ENCODE results near the gene SMPD3.
A peak's percentile ranks its signal among the peaks of the same experiment; 100 is the strongest.

Gene SMPD3

DNA sequence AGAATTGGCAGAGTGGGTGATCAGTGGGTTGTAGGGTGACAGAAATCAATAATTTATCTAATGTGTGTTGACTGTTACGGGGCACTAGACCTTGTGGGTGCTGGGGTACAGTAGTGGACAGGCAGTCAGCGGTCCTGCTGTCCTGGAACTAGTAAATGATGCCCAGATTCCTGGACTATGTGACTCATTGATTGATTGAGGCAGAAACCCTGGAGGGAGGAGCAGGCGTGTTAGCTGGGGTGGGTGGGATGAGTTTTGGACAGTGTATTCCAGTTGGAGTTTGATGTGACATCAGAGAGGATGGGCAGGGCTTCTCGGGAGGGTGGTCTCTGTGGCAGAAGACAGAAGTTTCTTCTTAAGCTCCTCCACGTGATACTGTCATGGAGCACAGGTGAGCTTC is 113.1 kb downstream of the SMPD3 start:
- Mint-ChIP-seq H3K27ac (no peak overlapping the region), H3K9me3 (no peaks in the 10 kb centered on the region), H3K4me1 (ENCODE audit: low read depth) (peaks cover 16% of the 10 kb centered on the region), H3K27me3 (ENCODE audit: low read depth) (no peaks in the 10 kb centered on the region), H3K36me3 (ENCODE audit: low read depth) (peaks cover 48% of the 10 kb centered on the region), H3K4me3 (no peak overlapping the region)

DNA sequence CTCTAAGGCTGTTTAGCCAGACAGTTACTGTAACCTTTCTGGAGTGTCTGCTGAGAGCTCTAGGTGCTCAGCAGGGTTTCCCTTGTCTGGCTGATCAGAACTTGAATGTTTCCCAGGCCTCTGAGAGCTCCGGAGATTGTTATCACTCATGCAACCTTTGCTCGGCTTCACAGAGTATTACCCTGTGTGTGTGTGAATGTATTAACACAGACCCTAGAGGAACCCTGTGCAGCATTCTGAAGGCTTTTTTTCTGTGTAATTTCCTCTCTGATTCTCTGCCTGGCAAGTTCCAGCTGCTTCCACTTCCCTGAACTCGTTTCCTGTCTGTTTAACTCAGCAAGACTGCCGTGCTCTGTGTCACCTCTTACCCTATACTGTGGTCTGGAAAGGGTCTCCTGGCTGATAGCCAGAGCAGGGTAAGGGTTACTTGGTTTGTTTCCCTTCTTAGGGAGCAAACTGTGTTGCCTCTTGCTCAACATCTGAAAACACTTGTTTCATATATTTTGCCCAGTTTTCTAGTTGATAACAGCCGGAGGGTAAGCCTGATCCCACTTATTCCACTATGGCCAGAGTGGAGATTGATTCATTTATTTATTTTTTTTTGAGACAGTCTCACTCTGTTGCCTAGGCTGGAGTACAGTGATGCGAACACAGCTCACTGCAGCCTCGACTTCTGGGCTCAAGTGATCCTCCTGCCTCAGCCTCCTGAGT is 115.7 kb downstream of the SMPD3 start:
- peaks cover 25% of the 10 kb centered on the region for H3K4me1 Mint-ChIP-seq (ENCODE audit: low read depth)
- no peaks in the 10 kb centered on the region for H3K27me3 Mint-ChIP-seq (ENCODE audit: low read depth)
- no peaks in the 10 kb centered on the region for H3K9me3 Mint-ChIP-seq
- H3K27ac Mint-ChIP-seq: peak overlapping the region; percentile 73
- H3K4me3 Mint-ChIP-seq: peak overlapping the region; percentile 49
- peaks cover 36% of the 10 kb centered on the region for H3K36me3 Mint-ChIP-seq (ENCODE audit: low read depth)

DNA sequence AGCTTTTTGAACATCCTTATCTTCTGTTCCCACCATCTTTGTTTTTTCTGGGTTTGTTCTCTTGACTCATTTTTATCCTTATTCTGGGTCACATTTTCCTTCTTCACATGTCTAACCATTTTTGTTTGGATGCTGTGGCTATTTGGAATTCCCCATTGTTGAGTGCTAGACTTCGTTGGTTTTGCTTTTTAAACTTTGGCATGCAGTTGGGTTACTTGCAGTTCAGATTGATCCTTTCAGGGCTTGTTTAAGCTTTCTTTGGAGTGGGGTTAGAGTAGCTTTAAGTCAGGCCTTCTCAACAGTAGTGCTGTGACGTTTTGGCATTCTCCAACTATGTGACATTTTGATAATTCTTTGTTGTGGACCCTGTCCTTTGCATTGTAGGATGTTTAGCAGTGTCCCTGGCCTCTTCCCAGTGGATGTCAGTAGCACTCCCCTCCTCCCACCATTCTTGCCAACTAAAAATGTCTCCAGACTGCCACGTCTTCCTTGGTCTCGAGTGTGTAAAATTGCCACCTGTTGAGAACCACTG is 116.4 kb downstream of the SMPD3 start:
- Mint-ChIP-seq H3K27ac (peak overlapping the region; percentile 73), H3K4me1 (ENCODE audit: low read depth) (peaks cover 27% of the 10 kb centered on the region), H3K9me3 (no peaks in the 10 kb centered on the region), H3K27me3 (ENCODE audit: low read depth) (no peaks in the 10 kb centered on the region), H3K4me3 (peak overlapping the region; percentile 49), H3K36me3 (ENCODE audit: low read depth) (peaks cover 34% of the 10 kb centered on the region)

DNA sequence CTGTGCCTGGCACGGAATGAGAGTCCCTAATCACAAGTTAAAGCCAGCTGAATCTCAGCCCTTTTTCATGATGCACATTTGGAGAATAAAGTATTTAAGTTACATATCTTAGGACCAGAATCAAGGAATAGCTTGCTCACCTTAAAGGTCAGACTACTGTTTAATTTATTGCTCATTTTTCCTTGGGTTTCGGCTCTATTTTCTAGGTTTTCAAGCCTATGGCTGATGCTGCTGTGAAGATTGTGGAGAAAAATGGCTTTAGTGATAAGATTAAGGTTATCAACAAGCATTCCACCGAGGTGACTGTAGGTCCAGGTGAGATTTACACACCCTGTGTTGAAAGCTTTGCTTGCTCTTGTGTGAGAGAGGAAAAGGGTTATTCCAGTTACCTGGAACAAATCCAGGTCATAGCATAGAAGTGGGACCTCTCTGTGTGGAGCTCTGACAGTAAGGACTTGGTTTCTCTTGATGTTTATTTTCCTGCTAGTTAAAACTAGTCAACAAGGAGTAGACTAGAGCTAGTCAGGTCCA is 119.4 kb downstream of the SMPD3 start:
- H3K36me3 Mint-ChIP-seq (ENCODE audit: low read depth): peaks cover 31% of the 10 kb centered on the region
- no peaks in the 10 kb centered on the region for H3K9me3 Mint-ChIP-seq
- no peaks in the 10 kb centered on the region for H3K27me3 Mint-ChIP-seq (ENCODE audit: low read depth)
- H3K4me1 Mint-ChIP-seq (ENCODE audit: low read depth): peaks cover 23% of the 10 kb centered on the region
- H3K4me3 Mint-ChIP-seq: no peak overlapping the region
- no peak overlapping the region for H3K27ac Mint-ChIP-seq

DNA sequence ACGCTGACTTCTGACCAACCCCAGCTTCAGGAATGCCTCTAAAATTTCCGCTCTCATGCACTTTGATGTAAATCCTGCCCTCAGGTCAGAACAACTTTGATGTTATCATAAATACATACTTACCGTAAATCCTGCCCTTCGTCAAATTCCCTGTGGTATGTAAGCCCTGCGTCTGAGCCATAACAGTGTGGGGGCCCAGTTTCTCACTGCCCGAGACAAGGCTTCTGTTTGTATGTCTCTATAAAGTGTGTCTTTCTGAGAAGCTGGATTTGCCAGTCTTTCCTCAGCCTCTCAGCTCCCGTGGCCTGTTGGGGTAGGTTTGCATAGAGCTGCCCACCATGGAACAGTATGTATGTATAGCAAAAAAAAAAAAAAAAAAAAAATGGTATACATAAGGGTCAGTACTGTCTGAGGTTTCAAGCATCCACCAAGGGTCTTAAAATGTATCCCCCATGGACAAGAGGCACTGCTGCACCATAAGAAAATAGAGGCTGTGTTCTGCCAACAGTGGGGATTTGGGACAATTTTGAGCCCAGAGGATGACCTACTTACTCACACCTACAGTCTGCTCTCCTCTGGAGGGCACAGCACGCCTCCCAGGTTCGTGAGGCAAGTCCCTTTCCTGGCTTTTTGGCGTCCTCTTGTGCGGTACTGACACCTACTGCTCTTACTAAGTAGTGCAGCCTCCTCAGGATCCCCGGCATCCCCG is 120.0 kb downstream of the SMPD3 start:
- Mint-ChIP-seq H3K36me3 (ENCODE audit: low read depth) (peaks cover 32% of the 10 kb centered on the region), H3K4me1 (ENCODE audit: low read depth) (peaks cover 23% of the 10 kb centered on the region), H3K9me3 (no peaks in the 10 kb centered on the region), H3K4me3 (no peak overlapping the region), H3K27ac (no peak overlapping the region), H3K27me3 (ENCODE audit: low read depth) (no peaks in the 10 kb centered on the region)

GRCh38 chr16:68324780-68325357 is 123.4 kb downstream of the SMPD3 start:
- Mint-ChIP-seq H3K36me3 (ENCODE audit: low read depth) (peaks cover 30% of the 10 kb centered on the region), H3K4me1 (ENCODE audit: low read depth) (peaks cover 19% of the 10 kb centered on the region), H3K27me3 (ENCODE audit: low read depth) (no peaks in the 10 kb centered on the region), H3K9me3 (no peaks in the 10 kb centered on the region), H3K4me3 (no peak overlapping the region), H3K27ac (no peak overlapping the region)

DNA sequence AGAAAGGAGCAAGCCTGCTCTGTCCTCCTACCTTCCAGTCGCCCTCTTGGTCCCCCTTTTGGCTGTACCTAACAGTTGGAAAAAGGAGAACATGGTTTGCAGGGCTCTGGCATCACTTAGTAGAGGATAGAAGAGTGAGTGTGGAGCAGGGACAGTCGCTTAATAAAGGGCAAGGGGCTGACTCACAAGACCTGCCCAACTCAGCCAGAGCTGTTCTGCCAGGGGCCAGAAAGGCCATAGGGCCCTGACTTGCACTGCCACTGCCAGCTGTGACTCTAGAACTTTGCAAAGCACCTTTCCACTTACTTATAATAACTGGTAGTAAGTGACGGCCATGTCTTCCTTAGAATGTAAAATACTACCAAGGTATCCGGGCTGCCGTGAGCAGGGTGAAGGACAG is 124.0 kb downstream of the SMPD3 start:
- peaks cover 22% of the 10 kb centered on the region for H3K4me1 Mint-ChIP-seq (ENCODE audit: low read depth)
- no peaks in the 10 kb centered on the region for H3K27me3 Mint-ChIP-seq (ENCODE audit: low read depth)
- no peak overlapping the region for H3K4me3 Mint-ChIP-seq
- no peaks in the 10 kb centered on the region for H3K9me3 Mint-ChIP-seq
- H3K36me3 Mint-ChIP-seq (ENCODE audit: low read depth): peaks cover 33% of the 10 kb centered on the region
- H3K27ac Mint-ChIP-seq: no peak overlapping the region

DNA sequence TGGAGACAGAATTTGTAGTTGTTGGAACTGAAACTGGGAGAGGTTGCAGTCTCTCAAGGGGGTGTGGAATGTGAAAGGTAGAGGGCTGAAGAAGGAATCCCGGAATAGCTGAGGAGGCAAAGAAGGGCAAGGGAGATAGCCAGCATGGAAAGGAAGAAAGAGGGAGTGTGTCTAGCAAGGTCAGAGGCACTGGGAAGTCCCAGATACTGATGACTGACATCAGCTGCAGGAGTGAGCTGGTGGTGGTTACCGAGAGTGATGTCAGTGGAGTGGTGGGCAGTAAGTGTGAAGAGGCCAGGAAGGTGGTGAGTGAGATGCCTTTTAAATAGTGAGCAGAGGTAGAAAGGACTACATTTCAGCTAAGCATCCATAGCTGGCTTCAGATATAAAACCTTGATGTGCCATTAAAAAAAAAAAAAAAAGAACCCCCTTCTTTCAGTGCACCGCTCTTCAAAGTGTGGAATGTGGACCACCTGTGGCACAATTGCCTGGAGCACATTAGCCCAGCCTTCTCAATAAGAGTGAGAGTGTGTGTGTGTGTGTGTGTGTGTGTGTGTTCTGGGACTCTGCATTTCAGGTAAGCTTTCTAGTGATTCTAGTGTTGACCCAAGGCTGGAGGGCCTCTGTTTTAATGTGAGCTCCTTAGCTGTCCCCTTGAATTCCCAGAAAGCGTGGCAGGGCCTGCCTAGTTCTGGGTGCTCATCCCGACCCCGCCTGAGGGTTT is 129.0 kb downstream of the SMPD3 start:
- Mint-ChIP-seq H3K4me1 (ENCODE audit: low read depth) (peaks cover 21% of the 10 kb centered on the region), H3K36me3 (ENCODE audit: low read depth) (peaks cover 32% of the 10 kb centered on the region), H3K27me3 (ENCODE audit: low read depth) (no peaks in the 10 kb centered on the region), H3K27ac (peak overlapping the region; percentile 83), H3K4me3 (peak overlapping the region; percentile 36), H3K9me3 (no peaks in the 10 kb centered on the region)

GRCh38 chr16:68313116-68313515 is 135.2 kb downstream of the SMPD3 start:
- Mint-ChIP-seq H3K27me3 (ENCODE audit: low read depth) (no peaks in the 10 kb centered on the region), H3K9me3 (no peaks in the 10 kb centered on the region), H3K27ac (no peak overlapping the region), H3K4me3 (peak overlapping the region; percentile 30), H3K36me3 (ENCODE audit: low read depth) (peaks cover 30% of the 10 kb centered on the region), H3K4me1 (ENCODE audit: low read depth) (peaks cover 28% of the 10 kb centered on the region)

DNA sequence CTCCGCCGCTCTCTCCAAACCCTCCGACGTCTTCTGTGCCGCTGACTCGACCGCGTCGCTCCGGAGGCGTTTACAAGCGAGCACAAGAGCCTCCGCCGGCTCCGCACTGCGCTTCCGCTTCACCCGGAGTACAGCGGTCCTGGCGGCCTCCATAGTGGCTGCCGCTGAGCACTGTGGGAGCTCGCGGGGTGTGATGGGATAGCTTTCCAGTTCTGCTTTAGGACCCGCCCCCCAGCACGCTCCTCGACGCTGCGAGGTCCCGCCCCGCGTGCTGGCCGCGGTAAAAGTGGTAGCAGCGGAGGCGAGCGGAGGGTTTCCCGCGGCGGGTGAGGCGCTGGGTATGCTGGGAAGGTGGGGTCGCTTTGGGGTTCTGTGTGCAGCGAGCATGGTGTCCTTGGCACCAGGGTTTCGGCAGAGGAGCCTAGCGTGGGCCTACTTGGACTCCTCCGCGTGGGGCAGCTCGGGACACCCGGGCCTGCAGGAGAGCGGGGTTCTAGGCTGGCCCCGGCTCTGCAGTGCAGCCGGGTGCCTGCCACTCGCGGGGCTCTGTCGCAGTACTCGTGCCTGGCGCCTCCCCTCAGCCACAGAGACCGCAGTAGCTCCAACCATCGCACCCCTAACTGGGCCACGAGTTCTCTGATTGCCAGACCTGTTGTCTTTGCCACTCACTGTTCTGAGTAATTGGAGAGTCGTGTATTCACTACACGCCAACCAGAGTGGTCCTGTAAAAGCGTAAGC is 137.4 kb downstream of the SMPD3 start, which contains the start of the genes PRMT7 and SLC7A6OS:
Gene PRMT7, plus strand, starts transcription at position 246 of the 738 bp plus-strand sequence. CDS start 4,961 bp downstream, outside the sequence.
Gene SLC7A6OS, minus strand, starts transcription at position 173 of the 738 bp plus-strand sequence. Its CDS starts 20 bp downstream, at position 153.
- Mint-ChIP-seq H3K27ac (peak within 1 kb of the TSS; percentile 90), H3K36me3 (ENCODE audit: low read depth) (peaks cover 36% of the 10 kb centered on the region), H3K27me3 (ENCODE audit: low read depth) (no peaks in the 10 kb centered on the region), H3K4me1 (ENCODE audit: low read depth) (peaks cover 34% of the 10 kb centered on the region), H3K9me3 (no peaks in the 10 kb centered on the region), H3K4me3 (peak within 1 kb of the TSS; percentile 94)

DNA sequence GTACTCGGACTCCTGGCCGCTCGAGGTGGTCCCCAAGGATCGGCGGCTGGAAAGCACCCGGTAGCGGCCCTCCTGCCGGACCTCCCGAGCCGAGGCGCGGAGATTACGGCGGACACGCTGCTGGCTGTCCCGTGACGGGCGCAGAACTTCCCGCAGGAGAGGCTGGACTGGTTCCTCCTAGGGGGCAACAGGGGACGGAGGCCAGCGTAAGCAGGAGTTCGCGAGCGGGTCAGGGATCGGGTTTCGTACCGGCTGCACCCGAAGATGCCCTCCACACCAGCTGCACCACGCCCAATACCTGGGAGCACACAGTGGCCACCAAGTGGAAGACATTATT is 137.9 kb downstream of the SMPD3 start:
- Mint-ChIP-seq H3K9me3 (no peaks in the 10 kb centered on the region), H3K27me3 (ENCODE audit: low read depth) (no peaks in the 10 kb centered on the region), H3K4me1 (ENCODE audit: low read depth) (peaks cover 34% of the 10 kb centered on the region), H3K36me3 (ENCODE audit: low read depth) (peaks cover 33% of the 10 kb centered on the region), H3K27ac (peak overlapping the region; percentile 90), H3K4me3 (peak overlapping the region; percentile 94)

DNA sequence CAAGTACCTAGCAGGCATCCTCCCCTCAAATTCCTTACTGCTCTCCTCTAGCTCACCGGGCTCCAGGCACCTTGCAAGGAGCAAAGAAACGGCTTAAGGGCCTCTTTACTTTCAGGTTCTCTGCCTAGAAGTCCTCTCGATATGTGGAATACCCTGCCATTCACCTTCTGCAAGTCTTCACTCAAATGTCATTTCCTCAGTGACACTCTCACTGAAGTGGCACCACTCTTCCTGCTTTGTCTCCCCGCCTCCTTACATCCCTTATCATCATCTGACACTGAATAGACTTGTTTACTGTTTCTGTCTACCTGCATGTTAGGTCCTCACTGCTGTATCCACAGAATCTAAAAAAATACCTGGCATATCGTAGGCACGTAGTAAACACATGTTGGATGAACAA is 138.5 kb downstream of the SMPD3 start:
- H3K27ac Mint-ChIP-seq: peak overlapping the region; percentile 90
- peaks cover 35% of the 10 kb centered on the region for H3K36me3 Mint-ChIP-seq (ENCODE audit: low read depth)
- no peaks in the 10 kb centered on the region for H3K27me3 Mint-ChIP-seq (ENCODE audit: low read depth)
- H3K9me3 Mint-ChIP-seq: no peaks in the 10 kb centered on the region
- peak overlapping the region; percentile 94 for H3K4me3 Mint-ChIP-seq
- H3K4me1 Mint-ChIP-seq (ENCODE audit: low read depth): peaks cover 35% of the 10 kb centered on the region

Measured in T-helper 1 cell treated with Interleukin-12 subunit alpha and Interleukin-12 subunit beta and Interleukin-4 antibody, amounts not matched to agents 30 μg/mL and 1 μg/mL, for 36 hours (primary cell).